HG03175 (cell line): ENCODE data around the gene DNA2.
"Not testable (repeated sequence)": the region's sequence is repeated elsewhere in the genome, so short reads cannot be mapped to it uniquely, and the experiment has no call there.

Experiments used
- ATAC-seq: cut with Tn5 transposase; IDR thresholded peaks from one replicate; pipeline ENCODE4 v1.9.1; 2021; ENCODE audit warnings: mild to moderate bottlenecking, moderate library complexity; ENCODE audit not compliant: unreplicated experiment

DNA2 gene

GRCh38 chr10:68471586-68472408 is at the start of gene DNA2:
Gene DNA2, minus strand, starts transcription at chr10:68471973. Its CDS starts 109 bp downstream, at chr10:68471864.
- peak; percentile 83 for ATAC-seq

- ATAC-seq = not testable (repeated sequence)
Measured at GRCh38 chr10:68518609-68519008, 46.8 kb upstream of the DNA2 start.

- no peak for ATAC-seq
Measured at GRCh38 chr10:68517188-68517587, 45.4 kb upstream of the DNA2 start.

GRCh38 chr10:68516766-68517165 is 45.0 kb upstream of the DNA2 start:
- no peak for ATAC-seq

GRCh38 chr10:68516216-68516615 is 44.4 kb upstream of the DNA2 start:
- ATAC-seq = not testable (repeated sequence)

GRCh38 chr10:68508090-68508489 is 36.3 kb upstream of the DNA2 start:
- ATAC-seq = no peak

GRCh38 chr10:68506411-68506810 is 34.6 kb upstream of the DNA2 start:
- no peak for ATAC-seq

- ATAC-seq = no peak
Measured at GRCh38 chr10:68502846-68503245, 31.1 kb upstream of the DNA2 start.

- no peak for ATAC-seq
Measured at GRCh38 chr10:68501691-68502090, 29.9 kb upstream of the DNA2 start.

- ATAC-seq = no peak
Measured at GRCh38 chr10:68499544-68499943, 27.8 kb upstream of the DNA2 start.

GRCh38 chr10:68496072-68496471 is 24.3 kb upstream of the DNA2 start:
- ATAC-seq = no peak

GRCh38 chr10:68492118-68492517 is 20.3 kb upstream of the DNA2 start:
- no peak for ATAC-seq

- ATAC-seq = no peak
Measured at GRCh38 chr10:68489919-68490318, 18.1 kb upstream of the DNA2 start.

GRCh38 chr10:68474021-68474420 is 2.2 kb upstream of the DNA2 start:
- ATAC-seq = no peak

- no peak for ATAC-seq
Measured at GRCh38 chr10:68471063-68471585, 649 bp downstream of the DNA2 start.

GRCh38 chr10:68470300-68470699 is 1.5 kb downstream of the DNA2 start:
- no peak for ATAC-seq

- no peak for ATAC-seq
Measured at GRCh38 chr10:68469838-68470237, 1.9 kb downstream of the DNA2 start.

- ATAC-seq = not testable (repeated sequence)
Measured at GRCh38 chr10:68464729-68465128, 7.0 kb downstream of the DNA2 start.

- ATAC-seq = no peak
Measured at GRCh38 chr10:68463365-68464093, 8.2 kb downstream of the DNA2 start.

- no peak for ATAC-seq
Measured at GRCh38 chr10:68462536-68462935, 9.2 kb downstream of the DNA2 start.

GRCh38 chr10:68461032-68461431 is 10.7 kb downstream of the DNA2 start:
- no peak for ATAC-seq

GRCh38 chr10:68449698-68450097 is 22.1 kb downstream of the DNA2 start:
- ATAC-seq = not testable (repeated sequence)
